Activated T-cell treated with anti-CD3 and anti-CD28 coated beads, Interleukin-2, amount 50 U/mL, for 1 hour (primary cell): ENCODE results near the gene COL18A1.

ENCODE experiments used
- DNase-seq: peaks from one replicate; pipeline ENCODE4 v3.0.0-alpha.2; 2020

The COL18A1 gene

GRCh38 chr21:45481977-45482898, 77.3 kb downstream of the COL18A1 start:
- DNase-seq = no peak

DNA sequence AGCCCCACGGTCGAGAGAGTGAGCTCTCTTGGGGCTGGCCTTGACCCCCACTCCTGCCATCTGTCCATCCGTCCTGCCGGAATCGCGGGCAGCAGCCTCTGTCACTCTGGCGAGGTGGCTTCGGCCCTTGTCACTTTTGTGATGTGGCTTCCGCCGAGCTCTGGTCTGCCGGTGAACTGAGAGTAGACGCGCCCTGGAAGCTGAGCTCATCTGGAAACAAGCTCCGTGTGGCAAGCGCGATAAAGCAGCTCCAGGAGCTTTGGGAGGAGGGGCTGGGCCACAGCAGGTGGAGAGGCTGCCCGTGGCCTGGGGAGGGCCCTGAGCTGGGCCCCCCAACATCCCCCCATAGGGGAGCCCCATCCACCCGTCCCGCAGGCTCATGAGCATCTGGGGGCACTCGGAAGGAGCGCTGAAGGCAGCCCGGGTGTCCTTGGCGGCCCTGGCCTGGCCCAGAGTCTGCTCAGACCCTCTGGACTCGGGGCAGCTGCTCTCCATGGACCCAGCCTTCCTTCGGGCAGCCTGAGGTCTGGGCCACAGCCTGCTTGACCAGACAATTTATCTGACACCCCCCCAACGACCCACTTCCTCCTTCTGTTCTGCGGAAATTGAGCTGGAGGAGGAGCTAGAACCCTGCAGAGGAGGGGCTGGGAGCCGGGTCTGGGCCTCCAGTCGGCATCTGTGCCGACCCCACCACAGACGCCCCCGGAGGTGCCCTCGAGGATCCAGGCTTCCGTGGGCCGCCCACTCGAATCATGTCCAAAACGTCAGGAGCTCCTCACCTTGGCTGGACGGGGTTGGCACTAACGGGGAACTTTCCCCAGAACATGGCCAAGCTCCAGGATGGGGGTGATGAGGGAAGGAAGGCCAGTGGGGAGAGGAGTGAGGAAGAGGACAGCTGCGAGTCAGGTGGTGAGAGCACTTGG, 78.2 kb downstream of the COL18A1 start:
- no peak for DNase-seq

GRCh38 chr21:45484318-45484717, 79.4 kb downstream of the COL18A1 start:
- DNase-seq = no peak

GRCh38 chr21:45485686-45486442, 80.9 kb downstream of the COL18A1 start:
- DNase-seq = no peak

GRCh38 chr21:45486443-45487160, 81.6 kb downstream of the COL18A1 start:
- DNase-seq = no peak

GRCh38 chr21:45487161-45487806, 82.3 kb downstream of the COL18A1 start:
- no peak for DNase-seq

DNA sequence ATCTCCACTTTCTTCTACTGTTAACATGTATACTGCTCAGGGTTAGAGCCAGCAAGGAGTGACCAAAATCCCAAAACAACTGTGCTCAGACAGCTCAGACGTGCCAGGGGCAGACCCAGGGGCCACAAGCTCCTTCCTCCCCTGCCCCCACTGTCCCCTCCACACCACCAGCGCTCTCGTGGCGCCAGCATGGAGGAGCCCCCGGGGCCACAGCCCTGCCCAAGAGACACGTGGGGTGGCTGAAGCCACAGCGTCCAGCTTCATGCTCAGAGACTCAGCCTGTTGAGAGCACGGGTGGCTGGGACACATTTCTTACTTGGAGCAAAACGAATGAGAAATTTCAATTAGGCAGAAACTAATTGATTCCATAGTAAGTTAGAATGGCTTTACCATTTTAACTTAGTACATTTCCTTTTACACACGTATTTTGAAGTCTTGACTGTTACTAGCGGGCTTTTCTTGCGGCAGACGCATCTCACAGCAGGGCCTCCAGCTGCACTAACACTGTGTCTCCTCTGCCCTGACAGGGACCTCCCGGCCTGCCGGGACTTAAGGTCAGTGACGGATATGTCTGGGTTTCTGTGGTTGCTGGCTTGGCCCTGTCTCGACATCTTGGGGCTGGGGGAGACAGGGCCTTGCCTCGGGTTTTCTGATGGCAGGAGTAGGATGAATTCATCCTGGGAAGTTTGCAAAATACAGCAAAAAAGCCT, 83.1 kb downstream of the COL18A1 start:
- no peak for DNase-seq

DNA sequence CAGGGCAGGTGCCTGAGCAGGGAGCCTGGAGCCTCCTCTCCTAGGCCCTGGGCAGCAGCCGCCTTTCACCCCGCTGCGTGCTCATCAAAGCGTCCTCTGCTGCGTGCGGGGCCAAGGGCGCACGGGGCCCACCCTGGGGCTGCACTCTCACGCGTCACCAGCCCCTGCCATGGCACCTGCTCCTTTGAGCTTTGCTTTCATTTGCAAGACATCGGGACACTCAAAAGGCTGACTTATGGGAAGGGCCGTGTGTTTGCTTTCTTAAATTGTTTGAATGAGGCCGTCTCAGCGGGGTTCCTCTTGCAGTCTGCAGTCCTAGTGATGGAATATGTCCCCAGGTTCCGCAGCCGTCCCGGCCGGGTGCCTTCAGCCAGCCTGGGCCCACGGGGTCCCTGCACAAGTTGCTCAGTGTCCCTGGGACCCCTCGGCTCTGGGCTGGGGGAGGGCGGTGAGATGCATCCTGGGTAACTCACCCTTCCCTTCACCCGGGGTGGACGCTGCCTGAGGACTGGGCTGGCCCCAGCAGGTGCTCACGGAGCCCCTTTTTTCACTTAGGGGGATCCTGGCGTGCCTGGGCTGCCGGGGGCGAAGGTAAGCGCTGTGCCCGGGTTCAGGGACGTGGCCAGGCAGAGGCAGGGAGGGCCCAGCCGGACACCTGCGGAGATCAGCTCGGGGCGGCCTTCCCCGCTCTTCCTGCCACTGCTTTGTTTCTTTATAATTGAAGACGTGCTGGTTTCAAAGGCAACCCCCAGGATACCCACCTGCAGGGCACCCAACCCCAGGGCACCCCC, 84.2 kb downstream of the COL18A1 start:
- DNase-seq = no peak

DNA sequence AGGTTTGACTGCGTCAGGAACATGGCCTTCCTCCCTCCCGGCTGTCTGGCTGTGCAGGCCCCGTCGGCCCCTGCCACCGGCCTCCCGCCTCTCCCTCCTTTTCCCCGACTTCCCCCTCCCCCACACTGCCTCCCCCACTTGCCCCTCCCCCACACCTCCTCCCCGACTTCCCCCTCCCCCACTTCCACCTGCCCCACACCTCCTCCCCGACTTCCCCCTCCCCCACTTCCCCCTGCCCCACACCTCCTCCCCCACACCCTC, 84.7 kb downstream of the COL18A1 start:
- no peak for DNase-seq

- DNase-seq = no peak
These were observed 85.2 kb downstream of the COL18A1 start for GRCh38 chr21:45490049-45490731.

DNA sequence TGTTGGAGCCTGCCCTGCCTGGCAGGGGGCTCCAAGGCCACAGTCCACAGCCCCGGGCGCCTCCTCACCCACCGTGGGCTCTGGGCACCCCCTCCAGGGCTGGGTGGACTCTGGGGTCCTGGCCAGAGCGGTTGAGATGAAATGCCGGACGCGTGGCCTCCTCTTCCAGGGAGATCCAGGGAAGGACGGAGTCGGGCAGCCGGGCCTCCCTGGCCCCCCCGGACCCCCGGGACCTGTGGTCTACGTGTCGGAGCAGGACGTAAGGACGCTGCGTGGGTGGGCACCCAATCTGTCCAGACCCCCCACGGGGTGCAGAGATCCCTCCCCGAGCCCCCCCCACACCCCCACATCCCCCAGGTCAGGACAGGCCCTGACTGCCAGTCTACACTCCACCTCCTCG, 86.1 kb downstream of the COL18A1 start:
- no peak for DNase-seq

DNA sequence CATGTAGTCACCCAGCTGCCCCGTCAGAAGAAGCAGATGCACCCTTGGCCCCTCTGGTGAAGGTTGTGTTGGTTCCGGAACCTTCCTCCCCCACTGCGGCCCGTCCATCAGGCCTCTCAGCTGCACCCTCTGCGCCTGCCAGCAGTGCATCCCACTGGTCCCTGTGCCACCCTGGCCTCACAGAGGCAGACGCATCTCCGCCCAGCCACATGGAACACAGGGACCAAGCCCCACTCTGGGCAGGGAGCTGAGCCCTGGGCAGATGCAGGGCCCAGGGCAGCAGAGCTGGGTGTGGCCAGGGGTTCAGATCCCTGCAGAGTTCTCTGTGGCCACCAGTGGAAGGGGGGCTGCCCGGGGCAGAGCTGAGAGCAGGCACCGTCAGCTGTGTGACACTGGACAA, 86.7 kb downstream of the COL18A1 start:
- no peak for DNase-seq

- no peak for DNase-seq
These were observed 87.8 kb downstream of the COL18A1 start for GRCh38 chr21:45492765-45493164.

DNA sequence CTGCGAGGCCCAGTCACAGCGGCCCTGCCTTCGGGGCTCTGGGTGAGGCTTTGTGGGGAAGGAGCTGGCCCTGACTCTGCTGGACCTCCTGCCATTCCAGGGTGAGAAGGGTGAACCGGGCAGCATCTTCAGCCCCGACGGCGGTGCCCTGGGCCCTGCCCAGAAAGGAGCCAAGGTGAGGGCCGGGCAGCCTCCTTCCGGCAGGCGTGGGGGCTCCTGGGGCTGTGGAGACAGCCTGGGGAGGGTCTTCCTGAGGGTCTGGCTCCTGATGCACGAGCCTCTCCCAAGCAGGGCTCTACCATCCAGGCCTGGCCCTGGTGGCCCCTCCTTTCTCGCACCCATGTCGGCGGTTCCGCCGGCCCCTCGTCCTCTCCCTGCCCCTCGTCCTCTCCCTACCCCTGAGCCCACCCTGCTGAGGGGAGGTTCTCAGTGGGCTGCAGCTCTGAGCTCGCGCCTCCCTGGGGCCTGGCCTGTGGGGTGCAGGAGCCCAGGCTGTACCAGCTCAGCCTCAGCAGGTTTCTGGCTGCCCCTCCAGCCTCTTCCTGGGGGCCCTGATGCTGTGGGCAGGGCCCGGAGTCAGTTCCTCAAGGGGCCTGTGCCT, 88.5 kb downstream of the COL18A1 start:
- no peak for DNase-seq

DNA sequence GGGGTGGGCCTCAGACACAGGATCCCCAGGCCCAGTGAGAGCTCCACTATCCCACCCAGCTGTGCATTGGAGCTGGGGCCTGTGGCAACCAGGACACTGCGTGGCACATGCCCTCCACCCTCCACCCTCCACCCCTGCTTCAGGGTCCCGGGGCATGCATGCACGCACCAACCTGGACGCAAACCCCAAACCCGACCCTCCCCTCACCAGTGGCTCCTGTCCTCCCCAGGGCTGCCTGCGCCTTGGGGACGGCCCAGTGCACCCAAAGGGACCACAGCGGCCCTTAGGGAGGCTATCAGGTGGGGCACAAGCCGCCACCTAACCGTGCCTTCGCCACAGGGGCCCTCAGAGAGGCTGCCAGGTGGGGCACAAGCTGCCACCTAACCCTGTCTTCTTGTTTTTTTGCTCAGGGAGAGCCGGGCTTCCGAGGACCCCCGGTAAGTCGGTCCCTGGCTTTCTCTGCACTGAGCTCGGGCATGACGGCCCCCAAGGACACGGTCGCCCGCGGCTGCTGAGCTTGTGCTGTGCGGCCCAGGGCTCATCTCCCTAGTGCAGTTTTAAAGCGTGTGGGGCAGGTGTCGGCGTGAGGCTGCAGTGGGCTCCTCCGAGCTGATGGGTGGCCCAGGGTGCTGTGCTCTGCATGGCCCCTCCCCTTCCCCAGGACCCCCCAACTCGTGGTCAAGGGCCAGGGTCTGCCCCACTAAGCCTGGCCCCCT, 89.3 kb downstream of the COL18A1 start:
- no peak for DNase-seq

DNA sequence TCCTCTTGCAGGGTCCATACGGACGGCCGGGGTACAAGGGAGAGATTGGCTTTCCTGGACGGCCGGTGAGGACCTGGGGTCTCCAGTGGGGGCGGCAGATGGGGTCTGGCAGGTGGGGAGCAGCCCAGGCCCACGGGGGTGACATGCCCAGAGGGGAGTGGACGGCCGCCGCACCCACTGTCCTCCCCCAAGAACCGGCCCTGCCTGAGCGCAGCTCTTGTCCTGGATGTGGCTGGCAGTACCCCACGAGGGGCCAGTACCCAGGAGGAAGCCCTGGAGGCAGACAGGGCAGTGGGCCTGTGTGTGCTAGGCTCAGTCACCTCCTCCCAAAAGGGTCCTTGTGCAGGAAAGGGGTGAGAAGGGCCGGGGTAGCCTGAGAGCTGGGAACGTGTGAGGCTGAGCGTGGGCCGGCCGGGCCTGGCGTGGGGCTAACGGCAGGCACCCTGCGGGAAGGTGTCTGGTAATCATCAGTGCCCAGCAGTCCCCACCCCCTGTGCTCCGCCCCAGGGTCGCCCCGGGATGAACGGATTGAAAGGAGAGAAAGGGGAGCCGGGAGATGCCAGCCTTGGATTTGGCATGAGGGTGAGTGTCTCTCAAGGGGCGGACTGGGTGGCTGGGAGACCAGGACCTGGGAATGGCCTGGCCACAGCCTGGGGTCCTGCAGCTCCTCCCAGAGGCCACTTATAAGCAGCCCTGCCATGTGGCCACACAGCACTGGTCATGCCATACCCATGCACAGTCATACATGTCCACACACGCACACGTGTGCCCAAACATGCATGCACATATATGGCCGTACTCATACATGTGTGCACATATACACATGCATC, 90.1 kb downstream of the COL18A1 start:
- DNase-seq = no peak

- DNase-seq = no peak
These were observed 91.4 kb downstream of the COL18A1 start for GRCh38 chr21:45496151-45496967.
